Stimulated activated memory B cell treated with anti-CD40 and anti-IgM and Interleukin-4, amounts not matched to agents 10 μg/mL and 1 μg/mL and 100 μg/mL, for 72 hours (primary cell): ENCODE results near the gene UPP2.

ENCODE experiments used
- ATAC-seq: fragments of 150-1000 bp; cut with Tn5 transposase; 2 replicates; pipeline ENCODE4 v1.10.0; 2021
- H3K27ac Mint-ChIP-seq: one replicate; pipeline ENCODE4 v1.8.0; 2022; ENCODE audit warnings: mild to moderate bottlenecking, mixed read lengths
- H3K27me3 Mint-ChIP-seq: one replicate; pipeline ENCODE4 v1.8.0; 2022; ENCODE audit warnings: mixed read lengths
- H3K36me3 Mint-ChIP-seq: one replicate; pipeline ENCODE4 v1.8.0; 2022; ENCODE audit warnings: mixed read lengths
- H3K4me1 Mint-ChIP-seq: one replicate; pipeline ENCODE4 v1.8.0; 2022; ENCODE audit warnings: mixed read lengths
- H3K4me3 Mint-ChIP-seq: one replicate; pipeline ENCODE4 v1.8.0; 2022; ENCODE audit warnings: mild to moderate bottlenecking, moderate library complexity, mixed read lengths
- H3K9me3 Mint-ChIP-seq: one replicate; pipeline ENCODE4 v1.8.0; 2022; ENCODE audit warnings: mixed read lengths

Gene UPP2

DNA sequence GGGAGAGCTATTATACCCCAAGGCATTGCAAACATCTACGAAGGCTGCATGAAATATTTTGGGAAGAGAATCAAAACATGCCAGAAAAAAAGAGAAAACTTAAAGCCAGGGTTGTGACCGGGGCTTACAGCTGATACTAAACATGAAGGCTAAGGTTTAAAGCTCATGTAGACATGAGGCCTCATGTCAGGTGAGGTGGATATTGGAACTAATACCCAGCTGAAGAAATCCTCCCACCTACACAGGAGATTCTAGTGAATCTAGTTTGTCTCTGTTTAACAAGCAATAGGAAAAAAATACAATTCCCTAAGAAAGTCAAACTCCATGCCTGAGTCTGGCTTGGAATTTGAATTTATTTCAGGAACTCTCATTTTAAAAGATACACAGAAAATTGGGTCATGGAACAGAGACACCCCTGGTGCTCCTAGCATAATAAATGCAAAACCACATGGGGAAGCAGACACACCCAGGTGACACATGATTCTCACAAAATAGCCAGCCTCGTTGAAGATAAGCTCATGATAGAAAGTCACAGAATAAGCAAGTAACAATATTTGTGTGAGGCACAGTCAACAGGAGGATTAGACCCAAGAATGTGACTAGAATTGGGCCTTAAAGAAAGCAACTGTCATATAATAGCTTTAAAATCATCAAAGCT is 42.2 kb downstream of the UPP2 start:
- peaks cover 49% of the 10 kb centered on the region for H3K27me3 Mint-ChIP-seq
- H3K9me3 Mint-ChIP-seq = peaks cover 8% of the 10 kb centered on the region
- ATAC-seq = no peak
- peaks cover 6% of the 10 kb centered on the region for H3K4me1 Mint-ChIP-seq
- H3K4me3 Mint-ChIP-seq = no peak overlapping the region
- no peaks in the 10 kb centered on the region for H3K36me3 Mint-ChIP-seq
- no peak overlapping the region for H3K27ac Mint-ChIP-seq

DNA sequence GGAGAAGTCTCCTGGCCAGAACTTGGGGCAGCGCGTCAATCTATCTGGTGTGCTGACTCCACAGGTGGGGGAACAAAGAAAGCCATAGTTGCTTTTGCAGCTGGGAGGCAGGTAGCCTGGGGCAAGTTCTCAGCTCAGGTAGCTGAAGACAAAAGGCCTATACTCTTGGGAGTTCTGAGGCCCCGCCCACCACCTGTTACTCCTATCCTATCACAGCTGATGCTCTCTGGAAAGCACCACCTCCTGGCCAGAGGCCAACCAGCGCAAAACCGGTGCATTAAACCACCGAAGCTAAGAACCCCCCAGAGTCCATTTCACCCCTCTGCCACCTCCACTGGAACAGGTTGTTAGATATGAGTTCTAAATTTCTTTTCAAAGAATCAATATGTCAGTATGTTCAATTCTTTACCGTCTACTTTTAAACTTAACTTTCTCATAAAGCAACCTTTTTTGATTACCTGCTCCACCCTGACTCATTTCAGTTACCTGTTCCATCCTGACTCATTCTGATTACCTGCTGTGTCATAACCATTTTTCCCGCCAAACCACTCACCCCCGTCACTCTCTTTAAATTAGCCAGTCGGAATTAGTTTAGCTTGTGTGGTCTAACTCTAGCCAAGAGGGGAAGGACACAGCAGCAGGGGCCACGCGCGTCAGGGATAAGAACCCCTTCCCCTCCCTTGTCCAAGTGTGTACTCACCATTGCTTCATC is 43.4 kb downstream of the UPP2 start:
- Mint-ChIP-seq H3K9me3 (peaks cover 8% of the 10 kb centered on the region), H3K36me3 (no peaks in the 10 kb centered on the region), H3K4me1 (peaks cover 6% of the 10 kb centered on the region), H3K4me3 (no peak overlapping the region), H3K27me3 (peaks cover 49% of the 10 kb centered on the region), H3K27ac (no peak overlapping the region)
- ATAC-seq = no peak

DNA sequence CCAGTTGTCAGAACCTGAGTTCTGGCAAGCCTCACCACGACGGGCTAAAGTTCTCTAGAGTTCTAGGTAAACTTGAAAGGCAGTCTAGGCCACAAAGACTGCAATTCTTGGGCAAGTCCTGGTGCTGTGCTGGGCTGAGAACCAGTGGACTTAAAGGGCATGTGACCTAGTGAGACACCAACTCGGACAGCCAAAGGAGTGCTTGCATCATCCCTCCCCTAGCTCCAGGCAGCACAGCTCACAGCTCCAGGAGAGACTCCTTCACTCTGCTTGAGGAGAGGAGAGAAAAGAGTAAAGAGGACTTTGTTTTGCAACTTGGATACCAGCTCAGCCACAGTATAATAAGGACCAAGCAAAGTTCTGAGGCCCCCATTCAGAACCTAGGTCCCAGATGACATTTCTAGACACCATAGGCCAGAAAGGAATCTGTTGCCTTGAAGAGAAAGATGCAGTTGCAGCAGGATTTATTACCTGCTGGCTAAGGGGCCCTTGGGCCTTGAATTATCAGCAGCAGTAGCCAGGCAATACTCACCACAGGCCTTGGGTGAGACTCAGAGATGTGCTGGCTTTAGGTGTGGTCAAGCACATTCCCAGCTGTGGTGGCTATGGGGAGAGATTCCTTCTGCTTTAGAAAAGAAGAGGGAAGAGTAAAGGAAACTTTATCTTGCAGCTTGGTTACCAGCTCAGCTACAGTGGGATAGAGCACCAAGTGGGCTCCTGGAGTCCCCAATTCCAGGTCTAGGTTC is 51.8 kb downstream of the UPP2 start:
- H3K4me1 Mint-ChIP-seq = no peaks in the 10 kb centered on the region
- H3K27ac Mint-ChIP-seq = no peak overlapping the region
- peak; percentile 43 for ATAC-seq
- H3K36me3 Mint-ChIP-seq = no peaks in the 10 kb centered on the region
- no peak overlapping the region for H3K4me3 Mint-ChIP-seq
- H3K9me3 Mint-ChIP-seq = no peaks in the 10 kb centered on the region
- no peaks in the 10 kb centered on the region for H3K27me3 Mint-ChIP-seq

DNA sequence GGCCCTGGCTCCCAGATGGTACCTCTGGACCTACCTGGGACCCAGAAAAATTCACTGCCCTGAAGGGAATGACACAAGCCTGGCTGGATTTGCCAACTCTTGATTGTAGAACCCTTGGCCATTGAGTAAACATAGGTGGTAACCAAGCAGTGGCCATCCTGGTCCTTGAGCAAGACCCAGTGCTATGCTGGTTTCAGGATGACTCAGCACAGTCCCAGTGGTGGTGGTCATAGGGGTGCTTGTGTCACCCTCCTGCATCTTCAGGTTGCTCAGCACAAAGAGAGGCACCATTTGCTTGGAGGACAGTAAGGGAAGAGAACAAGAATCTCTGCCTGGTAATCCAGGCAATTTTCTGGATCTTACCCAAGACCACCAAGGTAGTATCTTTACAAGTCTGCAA is 52.9 kb downstream of the UPP2 start:
- Mint-ChIP-seq H3K27me3 (no peaks in the 10 kb centered on the region), H3K4me1 (no peaks in the 10 kb centered on the region), H3K27ac (no peak overlapping the region), H3K4me3 (no peak overlapping the region), H3K36me3 (no peaks in the 10 kb centered on the region), H3K9me3 (no peaks in the 10 kb centered on the region)
- ATAC-seq = no peak

DNA sequence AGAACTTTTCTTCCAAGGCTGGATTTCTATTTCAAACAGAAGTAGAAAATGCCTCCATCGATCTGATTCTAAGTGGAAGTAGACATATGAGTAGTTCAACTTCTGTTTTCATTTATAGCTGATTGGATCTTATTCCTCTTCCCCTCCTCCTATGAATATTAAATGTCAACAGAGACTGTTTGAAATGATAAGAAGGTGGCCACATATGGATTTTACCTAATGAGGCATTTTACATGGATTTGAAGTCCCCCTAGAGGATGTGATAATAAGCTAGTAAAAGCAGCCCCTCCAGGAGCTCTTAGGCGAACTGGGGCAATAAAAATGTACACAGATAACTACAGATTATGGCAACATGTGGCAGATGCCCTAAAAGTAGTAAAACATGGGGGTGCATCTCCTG is 71.0 kb downstream of the UPP2 start:
- Mint-ChIP-seq H3K4me3 (no peak overlapping the region), H3K4me1 (no peaks in the 10 kb centered on the region), H3K27ac (no peak overlapping the region), H3K9me3 (no peaks in the 10 kb centered on the region), H3K27me3 (no peaks in the 10 kb centered on the region), H3K36me3 (no peaks in the 10 kb centered on the region)
- no peak for ATAC-seq

DNA sequence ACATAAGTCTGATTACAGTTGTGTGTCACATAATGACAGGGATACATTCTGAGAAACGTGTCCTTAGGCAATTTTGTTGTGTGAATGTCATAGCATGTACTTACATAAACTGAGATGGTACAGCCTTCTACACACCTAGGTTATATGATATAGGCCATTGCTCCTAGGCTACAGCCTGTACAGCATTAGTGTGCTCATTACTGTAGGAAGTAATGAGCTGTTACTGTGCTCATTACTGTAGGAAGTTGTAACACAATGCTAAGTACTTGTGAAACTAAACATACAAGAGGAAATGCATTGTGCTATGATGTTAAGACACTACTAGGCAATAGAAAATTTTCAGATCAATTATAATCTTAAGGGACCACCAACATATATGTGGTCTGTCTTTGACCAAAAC is 72.8 kb downstream of the UPP2 start:
- ATAC-seq = no peak
- no peak overlapping the region for H3K4me3 Mint-ChIP-seq
- no peak overlapping the region for H3K27ac Mint-ChIP-seq
- no peaks in the 10 kb centered on the region for H3K27me3 Mint-ChIP-seq
- H3K4me1 Mint-ChIP-seq = no peaks in the 10 kb centered on the region
- H3K9me3 Mint-ChIP-seq = no peaks in the 10 kb centered on the region
- no peaks in the 10 kb centered on the region for H3K36me3 Mint-ChIP-seq

DNA sequence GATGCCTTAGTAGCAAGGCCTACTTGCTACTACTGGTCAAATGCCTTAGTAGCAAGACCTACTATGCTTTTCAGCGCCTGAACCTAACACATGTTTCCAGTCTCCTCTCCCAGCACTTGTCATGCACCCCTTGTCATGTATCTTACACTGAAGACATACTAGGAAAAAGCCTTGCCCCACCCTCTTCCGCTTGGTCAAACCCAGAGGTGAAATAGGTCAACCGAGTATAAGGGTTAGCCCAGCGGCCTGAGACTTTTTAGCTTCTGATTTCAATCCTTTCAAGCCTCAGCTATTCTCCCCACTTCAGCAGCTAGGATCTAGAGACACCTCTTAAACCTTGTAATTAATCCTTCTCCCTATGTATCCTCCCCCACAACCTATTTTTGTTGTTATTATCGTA is 73.3 kb downstream of the UPP2 start:
- H3K27ac Mint-ChIP-seq = no peak overlapping the region
- no peaks in the 10 kb centered on the region for H3K36me3 Mint-ChIP-seq
- no peak overlapping the region for H3K4me3 Mint-ChIP-seq
- no peaks in the 10 kb centered on the region for H3K9me3 Mint-ChIP-seq
- peaks cover 3% of the 10 kb centered on the region for H3K4me1 Mint-ChIP-seq
- no peak for ATAC-seq
- peaks cover 3% of the 10 kb centered on the region for H3K27me3 Mint-ChIP-seq

DNA sequence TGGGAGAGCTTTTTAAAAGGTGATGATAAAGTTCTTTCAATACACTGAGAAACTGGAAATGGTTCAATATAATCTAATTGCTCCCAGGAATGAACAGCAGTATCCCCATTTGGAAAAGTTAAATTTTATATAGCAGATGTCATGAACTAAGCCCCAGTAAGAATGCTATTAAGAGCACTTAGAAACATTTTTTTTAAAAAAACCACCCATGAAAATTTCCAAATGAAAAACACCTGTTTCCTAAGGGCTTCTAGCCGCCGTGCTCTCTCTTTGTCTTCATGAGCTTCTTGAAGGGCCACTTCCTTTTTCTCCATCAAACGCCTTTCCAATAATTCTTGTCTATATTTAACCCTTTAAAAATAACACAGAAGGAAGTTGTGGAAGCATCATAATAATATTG is 77.0 kb downstream of the UPP2 start:
- Mint-ChIP-seq H3K4me1 (peaks cover 4% of the 10 kb centered on the region), H3K9me3 (no peaks in the 10 kb centered on the region), H3K27ac (no peak overlapping the region), H3K4me3 (no peak overlapping the region), H3K36me3 (no peaks in the 10 kb centered on the region), H3K27me3 (peaks cover 22% of the 10 kb centered on the region)
- no peak for ATAC-seq

DNA sequence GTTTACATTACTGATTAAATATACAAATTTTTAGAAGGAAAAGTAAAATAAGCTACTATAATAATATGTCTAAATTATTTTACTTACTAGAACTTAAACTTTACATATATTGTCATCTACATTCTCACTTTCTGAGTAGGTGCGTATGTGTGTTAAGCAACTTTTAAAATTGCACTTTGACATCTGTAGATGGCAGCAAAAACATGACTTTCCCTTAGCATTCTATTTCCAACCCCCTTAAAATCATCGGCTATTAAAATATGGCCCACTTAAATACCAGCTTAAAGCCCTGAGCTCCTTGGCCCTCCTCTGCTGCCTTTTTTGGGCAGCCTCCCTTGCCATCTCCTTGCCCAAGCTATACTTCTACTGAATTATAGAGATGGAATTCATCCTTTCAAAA is 78.0 kb downstream of the UPP2 start:
- no peak for ATAC-seq

DNA sequence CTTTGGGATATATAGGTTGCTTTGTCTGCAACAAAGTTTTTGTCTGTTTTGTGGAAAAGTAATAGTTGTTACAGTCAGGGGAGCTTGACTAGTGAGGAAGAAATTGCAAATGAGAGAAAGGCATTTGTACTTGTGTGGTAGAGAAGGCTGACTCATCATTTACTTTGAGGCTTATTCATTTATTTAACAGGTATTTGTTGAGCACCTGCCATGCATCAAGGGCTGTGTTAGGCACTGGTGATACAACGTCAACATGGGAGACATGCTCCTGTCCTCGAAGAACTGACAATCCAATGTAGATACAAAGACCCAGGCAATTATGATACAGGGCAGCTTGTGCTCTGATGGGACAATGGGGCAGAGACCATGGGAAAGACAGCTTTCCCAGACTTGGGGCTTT is 79.5 kb downstream of the UPP2 start:
- Mint-ChIP-seq H3K4me3 (no peak overlapping the region), H3K27me3 (peaks cover 22% of the 10 kb centered on the region), H3K4me1 (peaks cover 4% of the 10 kb centered on the region), H3K36me3 (no peaks in the 10 kb centered on the region), H3K27ac (no peak overlapping the region), H3K9me3 (no peaks in the 10 kb centered on the region)
- ATAC-seq = no peak

More for the DNA sequence above, 78.0 kb downstream of the UPP2 start:
- peaks cover 22% of the 10 kb centered on the region for H3K27me3 Mint-ChIP-seq
- no peaks in the 10 kb centered on the region for H3K36me3 Mint-ChIP-seq
- peaks cover 4% of the 10 kb centered on the region for H3K4me1 Mint-ChIP-seq
- H3K27ac Mint-ChIP-seq = no peak overlapping the region
- H3K4me3 Mint-ChIP-seq = no peak overlapping the region
- H3K9me3 Mint-ChIP-seq = no peaks in the 10 kb centered on the region

DNA sequence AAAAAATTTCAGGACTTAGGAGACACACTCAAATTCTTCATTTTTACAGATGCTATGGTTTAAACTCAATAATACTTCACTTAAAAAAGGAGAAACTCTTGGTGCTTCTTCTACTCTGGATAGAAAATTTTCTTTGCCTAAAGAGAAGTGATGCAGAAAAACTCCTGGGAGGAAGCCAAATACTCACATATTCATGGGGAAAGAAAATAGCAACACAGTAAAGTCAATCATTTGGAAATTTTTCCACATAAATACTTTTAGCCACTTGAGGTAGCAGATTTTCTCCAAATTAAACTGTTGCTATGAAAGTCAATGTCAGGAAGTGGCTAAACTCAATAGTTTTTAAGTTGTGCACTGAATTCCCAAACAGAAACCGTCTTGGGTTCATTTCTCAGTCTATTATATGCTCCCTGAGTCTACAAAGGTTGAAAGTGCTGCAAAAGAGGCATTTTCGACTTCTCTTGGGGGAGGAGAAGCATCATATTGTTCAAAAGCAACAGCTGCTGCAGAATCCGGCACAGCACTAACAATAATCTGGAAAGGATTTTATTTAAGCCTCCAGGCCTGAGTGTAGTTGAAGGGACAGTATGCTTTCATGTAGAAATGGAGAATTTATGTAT is 81.1 kb downstream of the UPP2 start:
- Mint-ChIP-seq H3K27ac (no peak overlapping the region), H3K9me3 (no peaks in the 10 kb centered on the region), H3K4me3 (no peak overlapping the region), H3K27me3 (peaks cover 22% of the 10 kb centered on the region), H3K4me1 (peaks cover 4% of the 10 kb centered on the region), H3K36me3 (no peaks in the 10 kb centered on the region)
- no peak for ATAC-seq

DNA sequence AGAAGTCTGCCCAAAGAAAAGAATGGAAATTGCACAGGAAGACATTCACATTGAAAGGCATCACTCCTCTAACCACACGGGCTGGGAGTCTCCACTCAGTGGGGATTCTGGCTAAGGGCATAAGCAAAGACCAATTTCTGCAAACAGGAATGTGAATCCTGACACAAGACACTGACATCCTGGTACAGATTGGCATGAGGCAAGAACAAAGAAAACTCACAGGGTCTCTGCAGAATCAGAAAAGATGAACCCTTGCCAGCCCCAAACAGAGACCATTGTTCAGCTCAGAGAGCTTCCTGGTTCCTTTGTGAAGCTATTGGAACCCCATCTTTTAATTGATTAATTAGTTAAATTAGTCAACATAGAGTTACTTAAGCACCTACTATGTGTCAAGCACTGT is 82.3 kb downstream of the UPP2 start:
- H3K9me3 Mint-ChIP-seq = no peaks in the 10 kb centered on the region
- H3K27me3 Mint-ChIP-seq = peaks cover 22% of the 10 kb centered on the region
- peaks cover 4% of the 10 kb centered on the region for H3K4me1 Mint-ChIP-seq
- ATAC-seq = no peak
- no peaks in the 10 kb centered on the region for H3K36me3 Mint-ChIP-seq
- no peak overlapping the region for H3K4me3 Mint-ChIP-seq
- H3K27ac Mint-ChIP-seq = no peak overlapping the region

DNA sequence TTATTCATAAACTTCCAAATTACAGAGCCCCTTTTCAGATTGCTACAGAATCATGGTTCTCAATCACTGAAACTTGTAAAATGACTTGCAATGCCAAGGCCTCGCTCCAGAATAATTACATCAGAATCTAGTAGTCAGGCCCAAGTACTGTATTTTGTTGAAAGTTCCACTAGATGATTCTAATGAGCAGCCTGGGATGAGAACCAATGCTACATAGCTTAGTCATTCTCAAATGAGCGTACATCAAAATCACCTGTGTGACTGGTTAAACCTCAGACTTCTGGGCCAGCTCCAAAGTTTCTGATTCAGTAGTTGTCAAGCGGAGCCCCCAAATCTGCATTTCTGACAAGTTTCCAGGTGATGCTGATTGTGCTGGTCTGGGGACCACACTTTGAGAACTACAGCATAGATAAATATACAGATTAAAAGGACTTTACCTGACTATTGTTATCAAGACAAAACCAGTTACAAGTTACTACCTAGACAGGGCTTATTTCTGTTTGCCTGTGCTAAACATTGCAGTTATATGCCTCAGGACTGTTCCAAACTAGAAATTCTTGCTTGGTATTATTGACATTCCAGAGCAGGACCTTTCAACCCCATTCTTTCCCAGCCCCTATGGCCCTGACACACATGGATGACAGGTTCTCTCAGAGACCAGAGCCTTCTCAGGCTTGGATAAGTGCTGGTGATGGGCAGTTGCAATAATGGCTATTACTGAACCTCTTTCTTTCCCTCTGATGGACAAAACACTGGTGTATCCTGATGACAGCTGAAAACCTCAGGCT is 83.1 kb downstream of the UPP2 start:
- Mint-ChIP-seq H3K27me3 (peaks cover 22% of the 10 kb centered on the region), H3K4me3 (no peak overlapping the region), H3K4me1 (peaks cover 8% of the 10 kb centered on the region), H3K9me3 (no peaks in the 10 kb centered on the region), H3K36me3 (no peaks in the 10 kb centered on the region), H3K27ac (no peak overlapping the region)
- ATAC-seq = no peak
